ENCODE results near the gene UBE2E2. TPM values are rescaled to one million over a fixed set of nuclear protein-coding genes. Genes with fewer than 3 reads are reported as not detected.

UBE2E2 gene
- total and polyA plus RNA-seq, 2 of the 13 experiments (the other 11 are each of a cell fraction or from before 2014, with no cell fraction given) = 0.77 to 1.5 TPM

GRCh38 chr3:23620638-23621015 is 417.5 kb downstream of the UBE2E2 start:
- in situ Hi-C loops (cut with HindIII; ENCODE audit: extremely low pct_ligation_motif_present, low pct_unique_long_range_greater_than_20kb) = no loop called here
- CTCF ChIA-PET (ENCODE audit: low intra/inter-chr PET ratio, low total read pairs) = no interaction called here
- no TSS peak for BruUV-seq (replicated peaks)
- Histone ChIP-seq H2AFZ (ENCODE audit: low read length) (no peak overlapping the region), H4K20me1 (ENCODE audit: insufficient read depth, low read length) (no peaks in the 10 kb centered on the region), H3K79me2 (ENCODE audit: insufficient read depth, low read length) (no peaks in the 10 kb centered on the region), H3K4me3 (replicated peaks in 1 of 3; ENCODE audit: insufficient read depth in 1 of 3, low read depth in 2 of 3, low read length in 3 of 3) (no peak overlapping the region), H3K36me3 (replicated peaks in 1 of 2; ENCODE audit: control insufficient read depth in 1 of 2, insufficient read depth in 2 of 2, low read length in 2 of 2) (no peaks in the 10 kb centered on the region), H3K27ac (ENCODE audit: extremely low read length, insufficient read depth, low read length) (no peak overlapping the region), H3K9ac (ENCODE audit: insufficient read depth, low read depth, low read length) (no peak overlapping the region), H3K4me2 (ENCODE audit: low read depth, low read length) (no peak overlapping the region), H3K9me3 (ENCODE audit: low read length) (no peaks in the 10 kb centered on the region), H3K4me1 (ENCODE audit: insufficient read depth, low read length) (no peaks in the 10 kb centered on the region), H3K27me3 (ENCODE audit: control insufficient read depth in 1 of 2, insufficient read depth in 2 of 2, low read length in 2 of 2) (no peaks in the 10 kb centered on the region; a peak in 1 of 5 replicates)
- POLR2A ChIA-PET = no interaction called here
- no peak for TF ChIP-seq TGIF2 (CRISPR knock-in tag; IDR thresholded peaks at IDR 0.05)
- DNase-seq (ENCODE audit: low spot score) = no peak
- WGBS (ENCODE audit: low lambda C conversion rate) = 23% methylated on average over 4 of the region's 4 CpGs
- intact Hi-C loops (cut with micrococcal nuclease; ENCODE audit: unreplicated experiment) = no loop called here
- no peak for ATAC-seq
- no peak for FAIRE-seq

- BruUV-seq (replicated peaks) = no TSS peak
- no peak overlapping the region for H3K4me3 ChIP-seq (replicated peaks in 1 of 3; ENCODE audit: insufficient read depth in 1 of 3, low read depth in 2 of 3, low read length in 3 of 3)
- ATAC-seq (no peak), FAIRE-seq (no peak), DNase-seq (ENCODE audit: low spot score) (no peak)
- POLR2A ChIA-PET = no interaction called here
- no peak overlapping the region for H2AFZ ChIP-seq (ENCODE audit: low read length)
- H3K9ac ChIP-seq (ENCODE audit: insufficient read depth, low read depth, low read length) = no peak overlapping the region
- no peaks in the 10 kb centered on the region for H3K36me3 ChIP-seq (replicated peaks in 1 of 2; ENCODE audit: control insufficient read depth in 1 of 2, insufficient read depth in 2 of 2, low read length in 2 of 2)
- no peaks in the 10 kb centered on the region for H4K20me1 ChIP-seq (ENCODE audit: insufficient read depth, low read length)
- no peak overlapping the region for H3K27ac ChIP-seq (ENCODE audit: extremely low read length, insufficient read depth, low read length)
- no peaks in the 10 kb centered on the region; a peak in 1 of 5 replicates for H3K27me3 ChIP-seq (ENCODE audit: control insufficient read depth in 1 of 2, insufficient read depth in 2 of 2, low read length in 2 of 2)
- in situ Hi-C loops (cut with HindIII; ENCODE audit: extremely low pct_ligation_motif_present, low pct_unique_long_range_greater_than_20kb) = no loop called here
- no peak overlapping the region for H3K4me2 ChIP-seq (ENCODE audit: low read depth, low read length)
- intact Hi-C loops (cut with micrococcal nuclease; ENCODE audit: unreplicated experiment) = no loop called here
- H3K9me3 ChIP-seq (ENCODE audit: low read length) = no peaks in the 10 kb centered on the region
- CTCF ChIA-PET (ENCODE audit: low intra/inter-chr PET ratio, low total read pairs) = no interaction called here
- no peaks in the 10 kb centered on the region for H3K79me2 ChIP-seq (ENCODE audit: insufficient read depth, low read length)
- no peaks in the 10 kb centered on the region for H3K4me1 ChIP-seq (ENCODE audit: insufficient read depth, low read length)
- WGBS (ENCODE audit: low lambda C conversion rate) = 36% methylated on average over 2 of the region's 2 CpGs
- no peak for TF ChIP-seq REPIN1 (CRISPR knock-in tag; IDR thresholded peaks at IDR 0.05; ENCODE audit: borderline replicate concordance, low read depth)
- no peak for TF ChIP-seq ZFP90 (CRISPR knock-in tag; IDR thresholded peaks at IDR 0.05; ENCODE audit: borderline replicate concordance)
- TF ChIP-seq BCLAF1 (IDR thresholded peaks at IDR 0.05) = no peak
- TF ChIP-seq E2F2 (CRISPR knock-in tag; IDR thresholded peaks at IDR 0.05; ENCODE audit: borderline replicate concordance) = no peak
- TF ChIP-seq MYC (CRISPR knock-in tag; IDR thresholded peaks at IDR 0.05; ENCODE audit: borderline replicate concordance) = no peak
Observed at GRCh38 chr3:23623844-23624243, 420.7 kb downstream of the UBE2E2 start.

All from HepG2 (cell line).